Measurements from ENCODE around the gene FRS2. TPM values are rescaled to one million over a fixed set of nuclear protein-coding genes. Genes with fewer than 3 reads are reported as not detected.

FRS2 gene
- polyA plus RNA-seq, 4 donors: 42.7 to 54.7 (median 48.8) TPM

DNA sequence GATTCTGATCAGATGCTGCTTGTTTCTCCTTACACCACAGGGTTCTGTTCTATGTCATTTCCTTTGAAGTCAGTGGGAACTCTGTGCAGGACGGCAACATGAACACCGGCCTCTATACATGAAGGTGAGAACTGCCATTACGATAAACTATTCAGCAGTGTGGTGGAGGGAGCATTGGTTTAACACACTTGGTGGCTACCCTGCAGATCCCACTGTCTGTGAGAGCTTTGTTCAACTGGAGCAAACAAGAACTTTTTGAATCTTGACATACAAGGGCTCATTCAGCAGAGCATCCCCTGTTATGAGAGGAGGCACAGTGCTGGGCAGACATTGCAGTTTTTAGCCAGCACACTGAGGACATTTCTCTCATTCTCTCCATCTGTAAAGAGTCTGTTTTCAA is 10.7 kb upstream of the FRS2 start:
- no peak for DNase-seq (ENCODE audit: low read depth in 4 of 4, low spot score in 3 of 4)

DNA sequence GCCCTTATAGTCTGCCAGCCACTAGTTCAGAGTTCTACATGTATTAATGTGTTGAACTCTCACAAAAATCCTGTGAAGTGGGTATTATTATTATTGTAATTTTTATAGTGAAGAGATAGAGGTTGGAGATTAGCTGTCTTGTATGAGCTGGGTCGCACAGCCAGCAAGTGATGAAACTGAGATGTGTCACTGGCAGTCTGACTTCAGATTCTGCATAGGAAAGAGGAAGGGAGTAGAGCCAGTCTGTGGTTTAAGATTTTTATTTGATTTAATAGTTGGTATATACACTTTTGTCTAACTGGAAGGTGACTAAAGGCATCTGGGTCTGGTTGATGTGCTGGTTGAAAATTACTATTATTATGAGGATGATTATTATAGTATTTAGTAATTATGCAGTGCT is 5.8 kb upstream of the FRS2 start:
- DNase-seq (ENCODE audit: low read depth in 4 of 4, low spot score in 3 of 4): no peak

DNA sequence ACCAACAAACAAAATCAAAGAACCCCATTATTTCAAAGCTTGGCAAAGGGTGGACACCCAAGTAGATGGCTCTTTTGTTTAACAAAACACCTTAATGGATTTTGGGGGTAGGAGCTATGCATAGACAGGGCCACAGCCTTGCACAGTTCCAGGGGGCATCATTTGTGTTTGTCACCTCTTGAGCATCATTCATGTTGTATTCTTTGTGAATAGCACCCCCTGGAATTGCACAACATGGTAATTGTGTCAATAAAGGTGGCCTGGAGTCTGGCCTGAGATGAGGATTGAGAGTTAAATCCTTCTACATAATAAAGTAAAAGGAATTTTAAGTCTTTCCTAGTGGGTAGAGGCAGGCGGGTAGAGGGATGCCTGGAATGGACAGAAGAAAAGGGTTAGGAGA is 3.3 kb upstream of the FRS2 start:
- no peak for DNase-seq (ENCODE audit: low read depth in 4 of 4, low spot score in 3 of 4)

DNA sequence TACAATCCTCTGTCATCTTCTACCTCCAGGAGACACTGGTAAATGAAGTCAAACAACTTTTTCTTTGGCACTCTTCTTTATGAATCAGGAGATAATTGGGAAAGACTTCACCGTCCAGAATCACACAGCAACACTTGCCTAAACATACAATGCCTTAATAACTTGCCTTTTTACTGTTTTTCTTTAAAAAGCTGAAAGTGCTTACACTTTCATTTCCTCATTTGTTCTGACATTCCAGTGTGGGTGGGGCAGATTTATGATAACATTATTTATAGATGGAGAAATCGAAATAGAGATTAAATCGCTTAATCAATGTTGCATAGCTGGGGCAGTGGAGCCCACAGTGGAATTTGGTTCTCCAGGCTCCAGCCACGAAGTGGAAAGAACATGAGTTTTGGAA is 2.8 kb upstream of the FRS2 start:
- no peak for DNase-seq (ENCODE audit: low read depth in 4 of 4, low spot score in 3 of 4)

DNA sequence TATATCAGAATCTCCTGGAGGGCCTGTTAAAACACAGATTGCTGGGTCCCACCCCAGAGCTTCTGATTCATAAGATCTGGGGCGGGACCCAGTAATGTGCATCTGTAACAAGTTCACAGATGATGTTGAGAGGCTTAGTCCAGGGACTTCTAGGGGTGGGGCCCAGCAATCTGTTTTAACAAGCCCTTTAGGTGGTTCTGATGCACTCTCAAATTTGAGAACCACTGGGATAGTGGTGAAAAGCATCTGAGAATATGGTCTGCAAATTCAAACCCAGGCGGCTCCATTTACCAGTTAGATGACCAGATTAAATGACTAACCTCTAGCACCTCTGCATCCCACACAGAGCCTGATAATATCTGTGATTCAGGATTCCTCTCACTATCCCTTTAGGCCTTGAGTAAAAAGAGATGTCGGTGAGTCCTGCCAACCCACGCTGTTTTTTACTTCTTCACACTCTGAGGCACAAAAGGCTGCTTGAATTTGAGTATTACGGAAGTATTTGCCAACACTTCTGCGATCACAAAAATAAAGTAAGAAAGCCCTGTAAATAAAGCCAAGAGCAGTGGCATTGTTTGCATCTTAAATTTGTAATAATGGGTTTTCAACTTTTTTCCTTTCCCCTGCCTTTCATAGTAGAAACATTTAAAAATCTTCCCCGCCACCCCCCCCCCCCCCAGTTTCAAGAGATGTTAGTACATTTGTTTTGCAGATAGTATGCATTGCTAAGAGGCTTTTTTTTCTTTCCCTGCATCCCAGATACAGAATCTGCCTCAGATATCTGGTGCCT is 1.8 kb upstream of the FRS2 start:
- no peak for DNase-seq (ENCODE audit: low read depth in 4 of 4, low spot score in 3 of 4)

DNA sequence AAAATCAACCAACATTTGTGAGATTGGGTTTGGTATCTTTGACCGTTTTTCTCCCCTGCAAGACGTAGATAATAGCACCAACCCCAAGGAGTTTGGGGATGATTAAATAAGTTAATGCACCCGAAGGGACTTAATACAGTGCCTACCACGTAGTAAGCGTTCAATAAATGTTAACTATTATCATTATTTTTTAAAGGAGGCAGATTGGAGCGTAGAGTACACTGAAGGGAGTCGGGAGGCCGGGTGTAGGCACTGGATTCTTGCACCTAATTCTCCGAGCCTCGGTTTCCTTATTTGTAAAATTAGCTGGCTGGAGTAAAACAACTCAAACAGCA is 367 bp upstream of the FRS2 start:
- DNase-seq (ENCODE audit: low read depth in 4 of 4, low spot score in 3 of 4): no peak

DNA sequence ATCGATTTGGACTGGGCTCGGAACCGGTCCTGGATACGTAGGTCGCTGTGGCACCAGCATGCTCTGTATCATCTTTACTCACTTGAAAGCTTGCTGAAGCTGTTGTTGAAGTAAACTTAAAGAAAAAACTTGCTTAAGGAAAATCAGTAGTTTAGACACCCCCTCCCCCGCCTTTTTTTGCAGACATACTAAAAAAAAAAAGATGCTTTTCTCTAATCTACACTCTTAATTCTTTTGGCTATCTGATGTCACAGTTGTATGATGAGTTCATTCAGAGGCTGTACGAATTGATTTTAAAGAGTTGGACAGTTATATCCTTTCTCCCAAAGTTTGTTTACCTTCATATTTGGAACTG is 865 bp downstream of the FRS2 start:
- DNase-seq (ENCODE audit: low read depth in 4 of 4, low spot score in 3 of 4): no peak

DNA sequence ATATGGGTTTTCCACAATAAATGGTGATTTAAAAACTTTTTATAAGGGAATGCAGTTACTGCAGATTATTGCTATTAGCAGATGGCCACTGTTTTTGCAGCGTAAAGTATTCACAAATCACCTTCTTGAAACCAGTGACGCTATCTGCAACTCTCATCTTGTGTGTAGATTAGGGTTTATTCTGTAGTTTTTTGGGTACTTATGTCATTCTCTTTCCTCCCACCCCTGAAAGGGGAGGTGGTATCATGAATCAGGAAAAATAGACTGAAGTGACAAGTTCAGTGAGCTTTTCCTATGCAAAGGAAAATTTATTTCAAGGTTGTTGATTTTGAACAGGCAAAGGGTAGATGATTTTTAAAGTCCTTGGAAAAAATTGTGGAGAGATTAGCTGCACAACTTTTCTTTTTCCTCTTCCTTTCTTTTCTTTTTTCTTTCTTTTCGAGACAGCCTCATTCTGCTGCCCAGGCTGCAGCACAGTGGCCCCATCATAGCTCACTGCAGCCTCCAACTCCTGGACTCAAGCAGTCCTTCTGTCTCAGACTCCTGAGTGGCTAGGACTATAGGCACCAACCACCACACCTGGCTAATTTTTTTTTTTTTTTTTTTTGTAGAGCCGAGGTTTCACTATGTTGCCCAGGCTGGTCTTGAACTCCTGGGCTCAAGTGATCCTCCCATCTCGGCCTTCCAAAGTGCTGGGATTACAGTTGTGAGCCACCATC is 1.6 kb downstream of the FRS2 start:
- DNase-seq (ENCODE audit: low read depth in 4 of 4, low spot score in 3 of 4): no peak

DNA sequence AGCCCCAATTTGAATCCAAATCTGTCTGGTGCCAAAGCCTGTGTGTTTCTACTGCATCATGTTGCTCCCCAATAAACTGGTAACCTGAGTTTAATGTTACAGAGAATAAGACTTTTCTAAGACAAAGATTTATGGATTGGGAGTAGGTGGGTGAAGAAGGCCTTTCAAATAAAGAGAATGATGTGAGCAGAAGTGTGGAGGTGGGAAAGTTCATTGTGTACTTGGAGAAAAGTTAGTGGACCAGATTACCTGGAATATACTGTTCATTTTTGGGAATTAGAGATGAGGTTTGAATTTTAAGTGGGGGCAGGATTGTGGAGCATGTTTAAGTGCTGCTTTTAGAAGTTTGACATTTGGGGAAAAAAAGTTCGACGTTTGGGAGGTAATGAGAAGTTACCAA is 3.1 kb downstream of the FRS2 start:
- DNase-seq (ENCODE audit: low read depth in 4 of 4, low spot score in 3 of 4): no peak

DNA sequence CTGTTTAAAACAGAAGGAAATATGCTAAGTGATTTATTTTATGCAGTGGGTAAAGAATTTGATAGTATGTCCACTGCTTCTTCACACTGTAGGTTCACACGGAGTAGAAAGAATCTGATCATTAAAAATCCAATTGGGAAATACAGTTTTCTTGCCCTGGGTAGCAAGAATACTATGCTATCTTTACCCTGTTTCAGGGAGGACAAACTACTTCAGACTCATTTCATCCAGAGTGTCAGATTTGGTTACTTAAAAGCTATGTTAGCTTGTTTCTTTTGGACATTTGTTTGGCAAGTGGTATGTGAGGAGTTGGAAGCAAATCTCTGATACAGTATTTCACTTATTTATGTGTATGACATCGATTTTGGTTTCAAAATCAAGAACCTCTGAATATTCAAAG is 4.3 kb downstream of the FRS2 start:
- no peak for DNase-seq (ENCODE audit: low read depth in 4 of 4, low spot score in 3 of 4)

DNA sequence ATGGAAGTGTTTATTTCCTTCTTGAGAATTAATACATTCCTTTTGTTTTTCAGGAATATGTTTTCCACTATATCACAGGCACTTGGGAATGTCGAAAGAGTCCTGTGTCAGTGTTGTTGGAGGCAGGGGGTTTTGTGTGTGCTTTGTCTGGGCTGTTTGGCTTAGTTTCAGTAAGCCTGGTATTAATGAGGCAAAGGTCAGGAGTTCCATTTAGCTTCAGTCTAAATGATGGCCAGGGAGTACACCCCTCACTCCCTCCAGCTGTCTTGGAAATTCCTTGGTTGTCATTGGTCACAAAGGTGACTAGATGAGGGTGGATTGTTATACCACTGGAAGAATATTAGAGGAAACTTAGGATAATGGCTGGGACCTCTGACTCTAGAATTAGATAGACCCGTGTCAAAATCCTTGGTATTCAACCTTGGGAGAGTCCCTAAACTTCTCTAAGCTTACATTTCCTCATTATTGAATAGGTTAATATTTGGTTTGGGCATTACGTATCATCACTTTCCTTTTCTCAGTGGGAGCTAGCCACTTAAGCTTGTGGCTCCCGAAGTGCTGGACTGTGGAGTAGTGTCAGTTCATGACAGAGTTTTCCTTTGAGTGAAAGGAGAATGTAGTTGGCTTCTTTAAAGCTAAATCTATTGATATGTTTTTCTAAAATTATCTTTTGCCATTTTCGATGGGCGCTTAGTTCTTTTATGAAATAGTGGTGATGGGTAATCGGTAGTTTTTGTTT is 5.2 kb downstream of the FRS2 start:
- DNase-seq (ENCODE audit: low read depth in 4 of 4, low spot score in 3 of 4): no peak

DNA sequence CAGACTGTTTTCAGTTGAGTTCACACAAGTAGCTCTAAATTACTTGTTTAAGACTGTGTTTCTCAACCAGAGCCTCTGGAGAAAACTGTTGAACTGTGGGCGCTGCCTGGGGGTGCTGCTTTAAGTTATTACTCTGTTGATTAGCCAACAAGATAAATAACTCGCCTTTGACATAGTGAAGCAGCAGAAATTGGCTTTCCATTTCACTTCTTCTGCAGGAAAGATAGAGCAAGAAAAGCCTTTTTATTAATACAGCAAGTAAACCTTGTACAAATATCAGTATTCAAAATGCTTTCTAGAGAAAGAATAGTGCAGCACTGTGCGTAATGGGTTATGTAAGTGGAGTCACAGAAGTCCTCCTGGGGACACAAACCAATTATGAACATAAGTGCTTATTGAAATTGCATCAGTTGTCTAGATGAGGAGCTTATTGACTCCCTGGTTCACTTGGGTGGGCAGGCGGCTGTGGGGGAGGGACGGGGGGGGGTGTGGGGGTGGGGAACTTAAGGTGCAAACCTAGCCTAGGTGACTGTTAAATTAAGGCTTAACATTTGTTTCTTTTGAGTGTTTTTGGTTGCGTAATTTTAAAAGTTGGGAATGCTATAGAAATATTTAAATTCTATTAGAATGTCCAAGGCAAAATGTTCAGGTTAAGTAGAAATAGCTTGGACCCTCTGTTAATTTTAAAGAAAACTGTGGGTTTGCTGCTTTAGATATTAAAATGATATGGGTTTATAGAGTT is 6.3 kb downstream of the FRS2 start:
- no peak for DNase-seq (ENCODE audit: low read depth in 4 of 4, low spot score in 3 of 4)

DNA sequence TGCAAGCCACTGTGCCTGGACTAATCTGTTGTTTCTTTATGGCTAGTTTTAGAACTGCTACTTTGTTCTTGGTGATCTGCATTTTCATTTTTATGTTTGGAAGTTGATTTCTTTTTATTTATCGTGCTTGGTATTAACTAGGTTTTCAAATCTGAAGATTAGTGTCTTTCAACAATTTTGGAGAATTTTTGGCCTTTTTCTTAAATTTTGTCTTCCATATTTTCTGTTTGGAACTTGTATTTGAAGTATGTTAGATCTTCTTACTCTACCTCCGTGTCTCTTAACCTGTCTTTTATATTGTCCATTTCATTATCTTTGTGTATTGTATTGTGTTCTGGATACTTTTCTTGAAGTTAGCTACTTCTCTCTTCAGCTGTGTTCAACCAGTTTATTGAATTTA is 9.5 kb downstream of the FRS2 start:
- no peak for DNase-seq (ENCODE audit: low read depth in 4 of 4, low spot score in 3 of 4)

DNA sequence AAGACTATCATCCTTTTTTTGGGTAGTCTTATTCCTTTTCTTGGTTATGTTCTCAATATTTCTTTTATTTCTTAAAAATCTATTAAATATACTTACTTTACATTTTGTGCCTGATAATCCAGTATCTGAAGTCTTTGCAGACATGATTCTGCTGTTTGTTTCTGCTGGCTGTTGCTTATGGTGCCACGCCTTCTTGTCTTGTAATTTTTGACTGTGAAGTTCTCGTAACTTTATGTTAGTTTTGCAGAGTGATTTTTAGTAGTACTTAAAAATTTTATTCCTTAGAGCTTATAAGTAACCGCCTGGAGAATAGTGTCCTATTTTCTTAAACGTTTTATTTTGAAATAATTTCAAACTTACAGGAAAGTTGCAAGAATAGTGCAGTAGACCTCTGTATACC is 10.5 kb downstream of the FRS2 start:
- no peak for DNase-seq (ENCODE audit: low read depth in 4 of 4, low spot score in 3 of 4)

DNA sequence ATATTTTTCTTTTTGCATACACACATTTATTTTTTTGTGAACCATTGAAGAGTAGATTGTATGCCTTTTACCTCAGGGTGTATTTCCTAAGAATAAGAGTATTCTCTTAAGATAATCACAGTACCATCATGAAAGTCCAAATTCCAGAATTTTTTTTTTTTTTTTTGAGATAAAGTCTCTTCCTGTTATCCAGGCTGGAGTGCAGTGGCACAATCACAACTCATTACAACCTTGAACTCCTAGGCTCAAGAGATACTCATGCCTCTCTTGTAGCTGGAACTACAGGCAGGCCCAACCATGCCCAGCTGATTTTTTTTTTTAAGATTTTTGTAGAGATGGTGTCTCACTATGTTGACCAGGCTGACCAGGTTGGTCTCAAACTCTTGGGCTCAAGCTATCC is 10.9 kb downstream of the FRS2 start:
- DNase-seq (ENCODE audit: low read depth in 4 of 4, low spot score in 3 of 4): no peak

DNA sequence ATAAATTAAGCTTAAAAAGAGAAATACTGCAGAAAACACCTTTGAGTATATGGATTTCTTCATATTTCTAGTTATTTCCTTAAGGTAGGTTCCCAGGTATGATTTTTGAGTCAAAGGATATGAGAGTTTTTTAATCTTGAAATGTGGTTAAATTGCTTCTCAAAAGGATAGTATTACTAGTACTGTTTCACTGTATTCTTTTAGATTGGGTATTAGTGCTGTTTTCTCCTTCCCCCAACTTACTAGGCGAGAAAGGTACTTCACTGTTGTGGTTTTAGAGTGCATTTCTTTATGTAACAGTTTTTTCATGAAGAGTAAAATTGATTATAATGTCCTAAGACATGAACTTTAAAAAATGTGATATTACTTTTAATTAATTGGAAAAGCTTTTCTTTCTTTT is 13.5 kb downstream of the FRS2 start:
- no peak for DNase-seq (ENCODE audit: low read depth in 4 of 4, low spot score in 3 of 4)

DNA sequence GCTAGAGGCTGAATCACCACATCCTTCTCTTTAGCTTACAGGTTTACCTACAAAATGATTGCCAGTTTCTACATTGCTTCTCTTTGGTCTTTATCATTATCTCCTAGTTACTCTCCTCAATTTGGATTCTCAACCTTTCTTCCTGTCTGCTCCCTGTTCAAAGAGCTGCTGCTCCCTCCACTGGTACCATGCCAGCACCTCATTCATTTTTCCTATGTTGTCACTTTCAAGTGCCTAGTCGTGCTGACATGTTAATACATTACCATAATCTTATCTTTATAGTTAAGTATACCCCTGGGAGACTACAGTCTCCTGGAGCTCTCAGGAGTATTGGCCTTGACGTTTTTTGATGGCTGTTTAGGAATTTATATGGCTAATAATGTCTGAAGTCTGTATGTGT is 14.2 kb downstream of the FRS2 start:
- DNase-seq (ENCODE audit: low read depth in 4 of 4, low spot score in 3 of 4): no peak

DNA sequence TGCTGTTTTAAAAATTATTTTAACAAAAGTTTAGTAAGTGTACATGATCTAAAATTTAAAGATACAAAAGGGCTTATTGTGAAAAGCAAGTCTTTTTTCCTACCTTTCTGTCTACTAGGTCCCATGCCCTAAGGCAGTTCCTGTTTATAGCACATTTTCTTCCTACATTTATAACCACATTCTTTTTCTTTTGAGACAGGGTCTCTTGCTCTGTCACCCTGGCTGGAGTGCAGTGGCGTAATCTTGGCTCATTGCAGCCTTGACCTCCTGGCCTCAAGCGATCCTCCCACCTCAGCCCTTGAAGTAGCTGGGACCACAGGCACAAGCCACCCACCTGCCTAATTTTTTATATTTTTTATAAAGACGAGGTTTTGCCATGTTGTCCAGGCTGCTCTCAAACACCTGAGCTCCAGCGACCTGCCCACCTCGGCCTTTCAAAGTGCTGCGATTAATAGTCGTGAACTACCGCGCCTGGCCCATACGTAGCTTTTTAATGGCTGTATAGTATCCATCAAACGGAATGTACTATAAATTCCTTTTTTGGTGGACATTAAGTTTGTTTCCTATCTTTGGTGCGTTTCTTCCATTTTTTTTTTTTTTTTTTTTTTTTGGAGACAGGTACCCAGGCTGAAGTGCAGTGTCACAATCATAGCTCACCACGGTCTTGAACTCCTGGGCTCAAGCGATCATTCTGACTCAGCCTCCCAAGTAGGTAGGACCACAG is 20.9 kb downstream of the FRS2 start:
- DNase-seq (ENCODE audit: low read depth in 4 of 4, low spot score in 3 of 4): no peak

DNA sequence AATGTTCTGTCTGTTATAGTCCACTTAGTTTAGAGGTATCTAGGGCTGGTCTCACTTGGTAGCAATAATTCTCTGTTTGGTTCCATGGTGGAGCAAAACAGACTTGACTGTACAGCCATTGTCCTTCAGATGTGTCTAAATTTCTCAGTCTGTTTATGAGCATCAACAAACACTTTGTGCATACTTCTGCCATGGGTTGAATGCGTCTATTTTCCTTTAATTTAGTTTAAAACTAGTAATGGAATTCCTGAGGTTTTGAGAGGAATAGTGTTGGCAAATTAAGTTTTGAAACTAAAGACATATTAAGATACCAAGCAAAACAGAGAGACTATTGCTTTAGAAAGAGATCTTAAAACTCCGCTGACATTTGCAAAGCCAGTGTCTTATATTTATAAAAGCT is 22.6 kb downstream of the FRS2 start:
- DNase-seq (ENCODE audit: low read depth in 4 of 4, low spot score in 3 of 4): no peak

DNA sequence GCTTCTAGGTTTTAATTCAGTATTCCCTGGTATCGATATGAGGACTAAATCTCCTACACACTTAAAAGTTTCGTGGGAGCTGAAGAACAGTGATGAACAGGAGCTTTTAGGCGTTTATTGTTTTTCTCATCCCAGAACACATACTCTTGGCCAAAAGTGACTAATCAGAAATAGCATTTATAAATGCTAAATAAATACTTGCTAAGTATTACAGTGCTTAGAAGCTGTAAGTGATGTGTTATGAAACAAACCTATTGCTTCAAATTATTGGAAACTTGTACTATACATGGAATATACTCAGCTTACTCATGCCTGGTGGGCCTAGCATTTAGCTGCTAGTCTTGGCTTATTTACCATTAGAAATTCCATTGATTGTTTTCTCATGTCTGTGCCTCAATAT is 24.9 kb downstream of the FRS2 start:
- DNase-seq (ENCODE audit: low read depth in 4 of 4, low spot score in 3 of 4): no peak

All from left renal pelvis (tissue), 4 donors.